Measurements from ENCODE around the gene SLC38A8.
A peak's percentile ranks its signal among the peaks of the same experiment; 100 is the strongest.

Gene SLC38A8

GRCh38 chr16:84042308-84042878 is at the start of gene SLC38A8:
TSS of gene SLC38A8 (minus strand) at chr16:84042795. CDS start at chr16:84042157, 638 bp downstream.
- DNase-seq = no peak

GRCh38 chr16:84091460-84091859 is 48.9 kb upstream of the SLC38A8 start:
- DNase-seq = no peak

- DNase-seq = no peak
These were observed 47.6 kb upstream of the SLC38A8 start for GRCh38 chr16:84090211-84090610.

GRCh38 chr16:84088695-84089395 is 46.2 kb upstream of the SLC38A8 start:
- peak; percentile 66 for DNase-seq

DNA sequence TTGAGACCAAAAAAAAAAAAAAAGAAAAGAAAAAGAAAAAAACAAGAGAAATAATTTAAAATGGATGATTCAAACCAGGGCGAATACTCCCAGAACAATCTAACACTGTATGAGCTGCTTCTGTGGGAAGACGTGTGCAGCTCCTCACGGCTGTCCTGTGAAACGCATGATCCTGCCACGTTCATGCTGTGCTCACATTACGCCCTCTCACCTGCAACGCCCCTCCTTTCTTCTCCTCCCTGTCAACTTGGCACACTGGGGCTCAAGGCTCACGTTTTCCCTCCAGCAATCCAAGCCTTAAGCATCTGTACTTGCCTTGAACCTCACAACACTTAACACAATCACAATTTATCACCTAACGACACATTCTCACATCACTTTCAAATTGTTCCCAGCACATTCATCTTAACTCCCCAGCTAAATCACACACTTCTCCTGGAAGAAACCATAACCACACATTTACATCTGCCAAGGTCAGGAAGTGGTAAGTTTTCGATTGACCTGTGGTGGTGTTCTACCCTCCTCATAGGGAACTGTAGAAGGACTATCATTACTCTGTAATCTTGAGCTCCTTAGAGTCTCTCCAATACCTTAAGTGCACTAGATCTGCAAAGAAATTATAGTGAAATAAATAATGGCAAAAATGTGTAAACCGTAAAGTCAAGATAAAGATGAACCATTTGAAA is 45.0 kb upstream of the SLC38A8 start:
- DNase-seq = no peak

GRCh38 chr16:84087001-84087400 is 44.4 kb upstream of the SLC38A8 start:
- DNase-seq = no peak

DNA sequence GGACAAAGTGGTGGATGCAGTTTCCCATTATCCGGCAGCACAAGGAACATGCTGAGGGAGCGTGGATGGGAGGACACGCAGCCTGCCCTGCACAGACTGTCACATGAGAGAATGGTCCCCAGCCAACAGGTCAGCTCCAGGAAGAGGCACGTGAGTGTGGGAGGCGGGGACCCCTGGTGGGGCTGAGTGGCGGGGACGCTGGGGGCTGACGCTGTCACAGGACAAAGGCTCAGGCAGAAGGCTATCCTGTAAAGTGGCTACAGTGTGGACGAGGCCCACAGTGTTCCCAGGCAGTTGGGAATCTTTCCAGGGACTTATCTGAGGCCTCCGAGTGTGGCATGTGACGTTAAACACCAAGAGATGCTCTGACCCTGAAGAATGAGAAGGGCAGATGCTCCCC is 43.7 kb upstream of the SLC38A8 start:
- no peak for DNase-seq

DNA sequence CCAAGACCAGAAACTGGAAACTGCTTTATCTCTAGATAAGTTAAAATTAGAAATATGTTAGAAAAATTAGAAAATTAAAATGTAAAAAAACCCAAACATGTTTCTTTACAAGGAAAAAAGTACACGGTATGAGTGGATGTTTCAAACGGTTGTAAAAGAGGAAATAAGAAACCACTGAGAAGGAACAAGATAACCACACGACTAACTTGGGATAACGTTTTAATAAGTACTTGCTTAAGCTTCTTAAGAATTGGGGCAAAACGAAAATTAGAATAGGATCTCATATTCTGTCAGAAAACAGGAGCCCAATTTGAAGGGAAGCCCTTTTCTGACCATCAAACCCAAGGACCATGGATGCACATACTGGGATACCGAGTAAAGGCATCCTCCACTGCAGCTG is 43.2 kb upstream of the SLC38A8 start:
- peak; percentile 35 for DNase-seq

DNA sequence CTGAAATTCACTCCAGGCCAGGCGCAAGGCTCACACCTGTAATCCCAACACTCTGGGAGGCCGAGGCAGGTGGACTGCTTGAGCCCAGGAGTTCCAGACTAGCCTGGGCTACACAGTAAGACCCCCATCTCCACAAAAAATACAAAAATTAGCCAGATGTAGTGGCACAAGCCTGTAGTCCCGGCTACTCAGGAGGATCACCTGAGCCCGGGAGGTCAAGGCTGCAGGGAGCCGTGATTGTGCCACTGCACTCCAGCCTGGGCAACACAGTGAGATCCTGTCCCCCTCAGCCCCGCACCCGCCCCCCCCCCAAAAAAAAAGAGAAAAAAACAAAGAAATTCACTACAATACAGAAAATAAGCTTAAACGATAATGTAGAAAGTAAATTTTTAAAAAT is 42.7 kb upstream of the SLC38A8 start:
- no peak for DNase-seq

GRCh38 chr16:84084570-84085270 is 42.1 kb upstream of the SLC38A8 start:
- peak; percentile 76 for DNase-seq

- no peak for DNase-seq
These were observed 40.4 kb upstream of the SLC38A8 start for GRCh38 chr16:84082835-84083569.

- no peak for DNase-seq
These were observed 39.5 kb upstream of the SLC38A8 start for GRCh38 chr16:84082110-84082509.

GRCh38 chr16:84081446-84081989 is 38.9 kb upstream of the SLC38A8 start:
- DNase-seq = no peak

GRCh38 chr16:84080813-84081212 is 38.2 kb upstream of the SLC38A8 start:
- no peak for DNase-seq

DNA sequence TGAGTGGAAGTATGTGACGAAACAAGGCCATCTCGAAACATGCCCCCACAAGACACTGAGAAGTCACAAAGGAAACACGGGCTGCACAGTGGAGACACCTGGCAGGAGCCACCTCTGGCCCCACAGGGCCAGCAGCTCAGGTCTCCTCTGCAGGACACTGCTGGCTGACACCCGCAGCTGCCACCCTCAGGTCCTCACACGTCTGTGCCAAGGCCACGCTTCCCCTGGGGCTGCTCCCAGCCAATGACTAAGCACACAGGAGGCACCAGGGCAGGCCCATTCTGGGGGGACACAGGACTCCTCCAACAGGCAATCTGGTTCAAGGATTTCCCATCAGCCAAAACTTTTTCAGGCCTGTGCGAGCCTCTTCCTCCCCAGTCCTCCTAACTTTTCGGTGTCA is 37.8 kb upstream of the SLC38A8 start:
- no peak for DNase-seq

- DNase-seq = no peak
These were observed 37.1 kb upstream of the SLC38A8 start for GRCh38 chr16:84079664-84080063.

DNA sequence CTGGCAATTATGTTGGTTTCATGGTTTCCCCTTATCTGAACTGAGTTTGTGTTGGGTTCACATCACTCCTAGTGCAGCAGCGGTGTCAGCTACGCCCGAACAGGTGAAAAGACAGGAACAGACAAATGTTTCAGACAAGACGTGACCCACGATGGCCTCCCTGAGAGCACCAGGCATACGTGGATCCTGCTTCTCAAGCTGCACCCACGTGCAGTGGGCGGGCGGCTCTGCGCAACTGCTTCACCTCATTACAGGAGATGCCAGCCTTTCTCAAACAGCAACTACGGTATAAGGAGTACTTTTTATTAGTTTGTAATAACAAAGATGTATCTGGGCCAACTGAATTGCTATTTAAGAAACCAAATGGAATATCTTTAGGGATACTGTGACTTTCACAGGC is 32.8 kb upstream of the SLC38A8 start:
- DNase-seq = no peak

GRCh38 chr16:84074721-84075120 is 32.1 kb upstream of the SLC38A8 start:
- no peak for DNase-seq

DNA sequence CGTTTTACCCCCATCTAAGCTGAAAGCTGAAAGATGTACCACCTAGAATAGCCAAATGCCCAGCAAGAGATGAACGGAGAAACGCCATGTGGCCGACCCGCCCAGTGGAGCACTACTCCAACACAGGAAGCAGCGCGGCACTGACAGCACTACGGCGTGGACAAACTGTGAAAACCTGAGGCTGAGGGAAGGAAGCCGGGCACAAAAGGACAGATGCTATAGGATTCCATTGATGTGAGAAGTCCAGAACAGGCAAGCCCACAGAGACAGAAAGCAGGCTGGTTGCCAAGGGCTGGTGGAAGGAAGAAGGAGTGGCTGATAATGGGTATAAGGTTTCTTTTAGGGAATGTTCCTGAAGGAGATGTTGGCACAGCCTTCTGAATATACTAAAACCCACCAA is 29.4 kb upstream of the SLC38A8 start:
- no peak for DNase-seq

DNA sequence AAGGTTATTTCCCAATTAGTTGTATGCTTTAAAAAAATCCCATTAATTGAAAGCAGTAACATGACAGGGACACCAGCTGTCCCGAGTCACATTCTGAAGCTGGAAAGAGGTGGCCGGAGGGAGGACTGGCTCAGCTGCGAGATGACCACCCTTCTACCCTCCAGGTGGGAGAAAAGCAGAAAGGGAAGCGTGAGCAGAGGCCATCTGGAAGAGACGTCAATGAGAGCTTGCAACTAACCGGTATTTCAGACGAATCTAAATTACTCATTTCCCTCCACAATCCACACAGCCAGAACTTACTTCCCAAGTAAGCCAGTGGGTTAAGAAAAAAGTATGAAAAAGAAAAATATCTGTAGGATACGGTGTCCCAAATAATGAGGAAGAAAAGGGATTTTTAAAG is 28.5 kb upstream of the SLC38A8 start:
- DNase-seq = no peak

DNA sequence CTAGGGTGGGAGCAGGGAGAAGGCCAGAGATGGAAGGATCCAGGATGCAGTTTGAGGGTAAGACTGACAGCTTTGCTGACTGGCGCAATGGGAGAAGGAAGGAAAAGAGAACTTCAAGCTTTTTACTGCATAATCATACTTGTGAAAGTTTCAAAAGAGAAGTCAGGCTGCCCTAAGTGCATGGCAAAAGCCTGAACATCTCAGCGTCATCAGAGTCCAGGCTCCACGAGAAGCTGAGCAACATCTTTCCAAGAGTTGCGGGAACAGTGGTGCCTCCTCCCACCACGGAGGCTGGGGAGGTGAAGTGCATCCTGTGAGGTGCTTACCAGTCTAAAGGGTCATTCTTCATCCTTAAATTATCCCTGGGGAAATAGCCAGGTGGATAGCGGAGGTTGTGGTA is 26.9 kb upstream of the SLC38A8 start:
- no peak for DNase-seq

DNA sequence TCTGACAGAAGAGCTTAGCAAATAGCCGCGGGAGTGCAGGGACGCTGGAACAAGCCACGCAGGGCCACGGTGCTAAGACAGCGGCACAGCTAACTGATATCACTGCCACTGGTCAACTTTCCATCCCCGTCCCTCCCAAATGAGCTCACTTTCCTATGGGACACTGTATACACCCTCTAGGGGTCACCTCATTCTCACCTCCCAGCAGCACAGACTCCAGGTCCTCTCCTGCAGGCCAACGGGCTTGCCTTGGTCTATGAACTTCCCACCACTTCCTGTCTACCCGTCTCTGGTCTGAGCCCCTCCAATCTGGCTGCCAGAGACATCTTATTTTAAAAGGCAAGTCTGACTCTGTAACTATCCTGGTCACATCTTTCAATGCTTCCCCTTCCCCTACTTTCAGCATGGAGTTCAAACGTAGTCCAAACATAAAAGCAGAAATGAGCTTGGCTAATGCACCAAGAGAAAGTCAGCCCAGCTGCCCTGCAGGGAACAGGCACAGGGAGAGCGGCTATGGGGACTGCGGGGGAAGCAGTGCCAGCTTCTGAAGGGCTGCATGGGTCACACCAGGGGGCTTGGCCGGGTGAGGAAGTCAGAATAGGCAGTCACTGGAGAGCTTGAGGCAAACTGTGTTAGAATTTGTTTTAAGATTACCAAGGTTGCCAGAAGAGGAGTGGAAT is 26.3 kb upstream of the SLC38A8 start:
- DNase-seq = no peak

All from hematopoietic multipotent progenitor cell treated with erythropoietin and hydrocortisone succinate and interleukin-3 and kit ligand, for 8 days (in vitro differentiated cells).